ENCODE data around the gene YIPF6.
"Not testable (repeated sequence)": the region's sequence is repeated elsewhere in the genome, so short reads cannot be mapped to it uniquely, and the experiment has no call there.

The YIPF6 gene

GRCh38 chrX:68480969-68481368, 17.9 kb upstream of the YIPF6 start:
- no peak overlapping the region for H3K9ac ChIP-seq (ENCODE audit: low read depth in 1 of 2, low read length in 2 of 2)
- no peaks in the 10 kb centered on the region for H3K36me3 ChIP-seq (ENCODE audit: control insufficient read depth in 1 of 2, insufficient read depth in 2 of 2, low read length in 2 of 2)
- H3K27me3 ChIP-seq (ENCODE audit: control insufficient read depth in 1 of 2, insufficient read depth in 2 of 2, low read length in 2 of 2), result no peaks in the 10 kb centered on the region
- no peak overlapping the region for H3K27ac ChIP-seq (ENCODE audit: low read depth, low read length)
- H3K4me3 ChIP-seq (ENCODE audit: low read depth in 1 of 2, low read length in 2 of 2), result no peak overlapping the region
- no peaks in the 10 kb centered on the region for H3K9me3 ChIP-seq (ENCODE audit: control insufficient read depth in 1 of 2, low read length in 2 of 2)
- no peaks in the 10 kb centered on the region for H3K4me1 ChIP-seq (ENCODE audit: control insufficient read depth in 1 of 2, insufficient read depth in 2 of 2, low read length in 2 of 2)

- not testable (repeated sequence) for H3K36me3 ChIP-seq (ENCODE audit: control insufficient read depth in 1 of 2, insufficient read depth in 2 of 2, low read length in 2 of 2); H3K4me1 ChIP-seq (ENCODE audit: control insufficient read depth in 1 of 2, insufficient read depth in 2 of 2, low read length in 2 of 2); H3K27me3 ChIP-seq (ENCODE audit: control insufficient read depth in 1 of 2, insufficient read depth in 2 of 2, low read length in 2 of 2); H3K27ac ChIP-seq (ENCODE audit: low read depth, low read length); H3K4me3 ChIP-seq (ENCODE audit: low read depth in 1 of 2, low read length in 2 of 2); H3K9me3 ChIP-seq (ENCODE audit: control insufficient read depth in 1 of 2, low read length in 2 of 2); H3K9ac ChIP-seq (ENCODE audit: low read depth in 1 of 2, low read length in 2 of 2)
These were observed 12.7 kb upstream of the YIPF6 start for GRCh38 chrX:68486198-68486597.

GRCh38 chrX:68487254-68487653, 11.6 kb upstream of the YIPF6 start:
- no peaks in the 10 kb centered on the region for H3K9me3 ChIP-seq (ENCODE audit: control insufficient read depth in 1 of 2, low read length in 2 of 2)
- H3K27ac ChIP-seq (ENCODE audit: low read depth, low read length), result no peak overlapping the region
- H3K4me3 ChIP-seq (ENCODE audit: low read depth in 1 of 2, low read length in 2 of 2), result no peak overlapping the region
- H3K27me3 ChIP-seq (ENCODE audit: control insufficient read depth in 1 of 2, insufficient read depth in 2 of 2, low read length in 2 of 2), result no peaks in the 10 kb centered on the region
- no peaks in the 10 kb centered on the region for H3K4me1 ChIP-seq (ENCODE audit: control insufficient read depth in 1 of 2, insufficient read depth in 2 of 2, low read length in 2 of 2)
- no peaks in the 10 kb centered on the region for H3K36me3 ChIP-seq (ENCODE audit: control insufficient read depth in 1 of 2, insufficient read depth in 2 of 2, low read length in 2 of 2)
- H3K9ac ChIP-seq (ENCODE audit: low read depth in 1 of 2, low read length in 2 of 2), result no peak overlapping the region

- Histone ChIP-seq H3K9ac (ENCODE audit: low read depth in 1 of 2, low read length in 2 of 2) (no peak overlapping the region), H3K27me3 (ENCODE audit: control insufficient read depth in 1 of 2, insufficient read depth in 2 of 2, low read length in 2 of 2) (no peaks in the 10 kb centered on the region), H3K36me3 (ENCODE audit: control insufficient read depth in 1 of 2, insufficient read depth in 2 of 2, low read length in 2 of 2) (no peaks in the 10 kb centered on the region), H3K4me3 (ENCODE audit: low read depth in 1 of 2, low read length in 2 of 2) (no peak overlapping the region), H3K9me3 (ENCODE audit: control insufficient read depth in 1 of 2, low read length in 2 of 2) (no peaks in the 10 kb centered on the region), H3K27ac (ENCODE audit: low read depth, low read length) (no peak overlapping the region), H3K4me1 (ENCODE audit: control insufficient read depth in 1 of 2, insufficient read depth in 2 of 2, low read length in 2 of 2) (no peaks in the 10 kb centered on the region)
These were observed 10.9 kb upstream of the YIPF6 start for GRCh38 chrX:68487924-68488323.

GRCh38 chrX:68488657-68489056, 10.2 kb upstream of the YIPF6 start:
- Histone ChIP-seq H3K4me1 (ENCODE audit: control insufficient read depth in 1 of 2, insufficient read depth in 2 of 2, low read length in 2 of 2) (no peaks in the 10 kb centered on the region), H3K4me3 (ENCODE audit: low read depth in 1 of 2, low read length in 2 of 2) (no peak overlapping the region), H3K9me3 (ENCODE audit: control insufficient read depth in 1 of 2, low read length in 2 of 2) (no peaks in the 10 kb centered on the region), H3K27ac (ENCODE audit: low read depth, low read length) (no peak overlapping the region), H3K27me3 (ENCODE audit: control insufficient read depth in 1 of 2, insufficient read depth in 2 of 2, low read length in 2 of 2) (no peaks in the 10 kb centered on the region), H3K36me3 (ENCODE audit: control insufficient read depth in 1 of 2, insufficient read depth in 2 of 2, low read length in 2 of 2) (no peaks in the 10 kb centered on the region), H3K9ac (ENCODE audit: low read depth in 1 of 2, low read length in 2 of 2) (no peak overlapping the region)

- H3K27ac ChIP-seq (ENCODE audit: low read depth, low read length), result no peak overlapping the region
- H3K36me3 ChIP-seq (ENCODE audit: control insufficient read depth in 1 of 2, insufficient read depth in 2 of 2, low read length in 2 of 2), result no peaks in the 10 kb centered on the region
- H3K27me3 ChIP-seq (ENCODE audit: control insufficient read depth in 1 of 2, insufficient read depth in 2 of 2, low read length in 2 of 2), result no peaks in the 10 kb centered on the region
- no peak overlapping the region for H3K4me3 ChIP-seq (ENCODE audit: low read depth in 1 of 2, low read length in 2 of 2)
- H3K9me3 ChIP-seq (ENCODE audit: control insufficient read depth in 1 of 2, low read length in 2 of 2), result no peaks in the 10 kb centered on the region
- H3K9ac ChIP-seq (ENCODE audit: low read depth in 1 of 2, low read length in 2 of 2), result no peak overlapping the region
- no peaks in the 10 kb centered on the region for H3K4me1 ChIP-seq (ENCODE audit: control insufficient read depth in 1 of 2, insufficient read depth in 2 of 2, low read length in 2 of 2)
These were observed 8.2 kb upstream of the YIPF6 start for GRCh38 chrX:68490644-68491043.

GRCh38 chrX:68492583-68492982, 6.3 kb upstream of the YIPF6 start:
- H3K4me1 ChIP-seq (ENCODE audit: control insufficient read depth in 1 of 2, insufficient read depth in 2 of 2, low read length in 2 of 2), result no peaks in the 10 kb centered on the region
- H3K9ac ChIP-seq (ENCODE audit: low read depth in 1 of 2, low read length in 2 of 2), result no peak overlapping the region
- H3K36me3 ChIP-seq (ENCODE audit: control insufficient read depth in 1 of 2, insufficient read depth in 2 of 2, low read length in 2 of 2), result no peaks in the 10 kb centered on the region
- H3K9me3 ChIP-seq (ENCODE audit: control insufficient read depth in 1 of 2, low read length in 2 of 2), result no peaks in the 10 kb centered on the region
- no peak overlapping the region for H3K27ac ChIP-seq (ENCODE audit: low read depth, low read length)
- no peaks in the 10 kb centered on the region for H3K27me3 ChIP-seq (ENCODE audit: control insufficient read depth in 1 of 2, insufficient read depth in 2 of 2, low read length in 2 of 2)
- no peak overlapping the region for H3K4me3 ChIP-seq (ENCODE audit: low read depth in 1 of 2, low read length in 2 of 2)

- H3K9me3 ChIP-seq (ENCODE audit: control insufficient read depth in 1 of 2, low read length in 2 of 2); H3K36me3 ChIP-seq (ENCODE audit: control insufficient read depth in 1 of 2, insufficient read depth in 2 of 2, low read length in 2 of 2); H3K4me3 ChIP-seq (ENCODE audit: low read depth in 1 of 2, low read length in 2 of 2); H3K4me1 ChIP-seq (ENCODE audit: control insufficient read depth in 1 of 2, insufficient read depth in 2 of 2, low read length in 2 of 2); H3K27ac ChIP-seq (ENCODE audit: low read depth, low read length); H3K27me3 ChIP-seq (ENCODE audit: control insufficient read depth in 1 of 2, insufficient read depth in 2 of 2, low read length in 2 of 2); H3K9ac ChIP-seq (ENCODE audit: low read depth in 1 of 2, low read length in 2 of 2): not testable (repeated sequence)
These were observed 5.1 kb upstream of the YIPF6 start for GRCh38 chrX:68493776-68494175.

GRCh38 chrX:68498044-68498507, 775 bp upstream of the YIPF6 start:
- H3K9me3 ChIP-seq (ENCODE audit: control insufficient read depth in 1 of 2, low read length in 2 of 2), result no peaks in the 10 kb centered on the region
- no peaks in the 10 kb centered on the region for H3K36me3 ChIP-seq (ENCODE audit: control insufficient read depth in 1 of 2, insufficient read depth in 2 of 2, low read length in 2 of 2)
- peaks cover 0 to 10% of the 10 kb centered on the region in 2 donors for H3K4me1 ChIP-seq (ENCODE audit: control insufficient read depth in 1 of 2, insufficient read depth in 2 of 2, low read length in 2 of 2)
- no peaks in the 10 kb centered on the region for H3K27me3 ChIP-seq (ENCODE audit: control insufficient read depth in 1 of 2, insufficient read depth in 2 of 2, low read length in 2 of 2)
- peak overlapping the region; percentile 89 for H3K27ac ChIP-seq (ENCODE audit: low read depth, low read length)
- peak overlapping the region; percentile 85 to 91 for H3K4me3 ChIP-seq (ENCODE audit: low read depth in 1 of 2, low read length in 2 of 2)
- H3K9ac ChIP-seq (ENCODE audit: low read depth in 1 of 2, low read length in 2 of 2), result peak overlapping the region; percentile 85 to 89

- H3K4me1 ChIP-seq (ENCODE audit: control insufficient read depth in 1 of 2, insufficient read depth in 2 of 2, low read length in 2 of 2), result peaks cover 0 to 10% of the 10 kb centered on the region in 2 donors
- no peaks in the 10 kb centered on the region for H3K9me3 ChIP-seq (ENCODE audit: control insufficient read depth in 1 of 2, low read length in 2 of 2)
- H3K36me3 ChIP-seq (ENCODE audit: control insufficient read depth in 1 of 2, insufficient read depth in 2 of 2, low read length in 2 of 2), result no peaks in the 10 kb centered on the region
- H3K27me3 ChIP-seq (ENCODE audit: control insufficient read depth in 1 of 2, insufficient read depth in 2 of 2, low read length in 2 of 2), result no peaks in the 10 kb centered on the region
- no peak overlapping the region for H3K27ac ChIP-seq (ENCODE audit: low read depth, low read length)
- H3K9ac ChIP-seq (ENCODE audit: low read depth in 1 of 2, low read length in 2 of 2), result peak overlapping the region; percentile 85 to 89
- H3K4me3 ChIP-seq (ENCODE audit: low read depth in 1 of 2, low read length in 2 of 2), result peak overlapping the region; percentile 85 to 91
These were observed 973 bp downstream of the YIPF6 start for GRCh38 chrX:68499543-68500504.

Data from duodenal mucosa (tissue), 2 donors.